ENCODE measurements around the gene ENDOD1.

DNA sequence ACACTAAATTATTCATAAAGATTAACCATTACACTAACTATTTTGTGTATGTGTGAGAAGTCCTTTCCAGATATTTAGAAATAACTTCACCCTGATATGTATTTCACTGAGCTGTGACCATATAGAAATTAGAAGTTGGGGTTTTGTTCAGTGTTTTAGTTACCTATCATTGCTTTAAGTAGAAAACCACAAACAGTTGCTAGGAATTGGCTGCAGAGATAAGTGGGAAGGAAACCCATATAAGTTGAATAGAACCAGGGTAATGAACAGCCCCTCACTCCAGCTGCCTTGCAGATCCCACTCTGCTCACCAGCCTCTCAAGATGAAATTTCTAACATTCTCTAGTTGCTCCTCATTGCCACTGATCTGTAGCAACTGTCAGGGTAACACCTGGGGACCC lies 12.7 kb upstream of the ENDOD1 start:
- TF ChIP-seq, protein P1, sequence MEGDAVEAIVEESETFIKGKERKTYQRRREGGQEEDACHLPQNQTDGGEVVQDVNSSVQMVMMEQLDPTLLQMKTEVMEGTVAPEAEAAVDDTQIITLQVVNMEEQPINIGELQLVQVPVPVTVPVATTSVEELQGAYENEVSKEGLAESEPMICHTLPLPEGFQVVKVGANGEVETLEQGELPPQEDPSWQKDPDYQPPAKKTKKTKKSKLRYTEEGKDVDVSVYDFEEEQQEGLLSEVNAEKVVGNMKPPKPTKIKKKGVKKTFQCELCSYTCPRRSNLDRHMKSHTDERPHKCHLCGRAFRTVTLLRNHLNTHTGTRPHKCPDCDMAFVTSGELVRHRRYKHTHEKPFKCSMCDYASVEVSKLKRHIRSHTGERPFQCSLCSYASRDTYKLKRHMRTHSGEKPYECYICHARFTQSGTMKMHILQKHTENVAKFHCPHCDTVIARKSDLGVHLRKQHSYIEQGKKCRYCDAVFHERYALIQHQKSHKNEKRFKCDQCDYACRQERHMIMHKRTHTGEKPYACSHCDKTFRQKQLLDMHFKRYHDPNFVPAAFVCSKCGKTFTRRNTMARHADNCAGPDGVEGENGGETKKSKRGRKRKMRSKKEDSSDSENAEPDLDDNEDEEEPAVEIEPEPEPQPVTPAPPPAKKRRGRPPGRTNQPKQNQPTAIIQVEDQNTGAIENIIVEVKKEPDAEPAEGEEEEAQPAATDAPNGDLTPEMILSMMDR (IDR thresholded peaks at IDR 0.05) = no peak
- TF ChIP-seq EZH2phosphoT487 (IDR thresholded peaks at IDR 0.05) = no peak
- TF ChIP-seq EZH2 (IDR thresholded peaks at IDR 0.05) = no peak
